B cell (primary cell): ENCODE results near the gene TSPAN9.

ENCODE experiments used
- EZH2 ChIP-seq: IDR thresholded peaks from 2 replicates; pipeline ENCODE4 v1.6.1; 2012; ENCODE audit warnings: borderline replicate concordance, low read depth, mild to moderate bottlenecking, moderate library complexity, low read length; ENCODE audit not compliant: insufficient read depth, poor library complexity, severe bottlenecking
- TF ChIP-seq, protein P1 (sequence below): fragments of 200-600 bp; IDR thresholded peaks from one replicate; pipeline ENCODE4 v1.8.0; 2022; ENCODE audit warnings: antibody characterized with exemption, mild to moderate bottlenecking

DNA sequence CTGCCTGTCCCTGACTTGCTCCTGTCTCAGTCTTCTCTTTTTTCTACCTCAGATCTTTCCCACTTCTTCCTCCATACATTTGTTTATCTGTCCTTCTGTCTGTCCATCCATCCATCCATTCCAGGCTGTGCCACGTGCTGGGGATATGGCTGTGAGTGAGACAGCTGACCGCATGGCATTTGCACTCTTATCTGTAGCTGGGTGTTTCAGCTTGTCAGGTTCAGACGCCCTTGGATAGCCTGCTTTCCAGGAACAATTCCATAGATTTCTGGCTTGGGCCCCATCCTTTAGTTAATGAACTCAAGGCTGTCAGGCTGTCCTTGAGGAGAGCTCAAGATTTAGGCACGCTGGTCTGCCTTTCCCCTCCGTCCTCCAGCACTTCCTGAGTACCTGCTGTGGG, 116.6 kb downstream of the TSPAN9 start:
- TF ChIP-seq, protein P1, sequence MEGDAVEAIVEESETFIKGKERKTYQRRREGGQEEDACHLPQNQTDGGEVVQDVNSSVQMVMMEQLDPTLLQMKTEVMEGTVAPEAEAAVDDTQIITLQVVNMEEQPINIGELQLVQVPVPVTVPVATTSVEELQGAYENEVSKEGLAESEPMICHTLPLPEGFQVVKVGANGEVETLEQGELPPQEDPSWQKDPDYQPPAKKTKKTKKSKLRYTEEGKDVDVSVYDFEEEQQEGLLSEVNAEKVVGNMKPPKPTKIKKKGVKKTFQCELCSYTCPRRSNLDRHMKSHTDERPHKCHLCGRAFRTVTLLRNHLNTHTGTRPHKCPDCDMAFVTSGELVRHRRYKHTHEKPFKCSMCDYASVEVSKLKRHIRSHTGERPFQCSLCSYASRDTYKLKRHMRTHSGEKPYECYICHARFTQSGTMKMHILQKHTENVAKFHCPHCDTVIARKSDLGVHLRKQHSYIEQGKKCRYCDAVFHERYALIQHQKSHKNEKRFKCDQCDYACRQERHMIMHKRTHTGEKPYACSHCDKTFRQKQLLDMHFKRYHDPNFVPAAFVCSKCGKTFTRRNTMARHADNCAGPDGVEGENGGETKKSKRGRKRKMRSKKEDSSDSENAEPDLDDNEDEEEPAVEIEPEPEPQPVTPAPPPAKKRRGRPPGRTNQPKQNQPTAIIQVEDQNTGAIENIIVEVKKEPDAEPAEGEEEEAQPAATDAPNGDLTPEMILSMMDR = no peak
- no peak for TF ChIP-seq EZH2
